ENCODE results near the gene CASQ2. TPM values are rescaled to one million over a fixed set of nuclear protein-coding genes. Genes with fewer than 3 reads are reported as not detected.

CASQ2 gene
- total RNA-seq, 4 donors from 2014 or later = 0.19 to 4.9 (median 2.0) TPM

DNA sequence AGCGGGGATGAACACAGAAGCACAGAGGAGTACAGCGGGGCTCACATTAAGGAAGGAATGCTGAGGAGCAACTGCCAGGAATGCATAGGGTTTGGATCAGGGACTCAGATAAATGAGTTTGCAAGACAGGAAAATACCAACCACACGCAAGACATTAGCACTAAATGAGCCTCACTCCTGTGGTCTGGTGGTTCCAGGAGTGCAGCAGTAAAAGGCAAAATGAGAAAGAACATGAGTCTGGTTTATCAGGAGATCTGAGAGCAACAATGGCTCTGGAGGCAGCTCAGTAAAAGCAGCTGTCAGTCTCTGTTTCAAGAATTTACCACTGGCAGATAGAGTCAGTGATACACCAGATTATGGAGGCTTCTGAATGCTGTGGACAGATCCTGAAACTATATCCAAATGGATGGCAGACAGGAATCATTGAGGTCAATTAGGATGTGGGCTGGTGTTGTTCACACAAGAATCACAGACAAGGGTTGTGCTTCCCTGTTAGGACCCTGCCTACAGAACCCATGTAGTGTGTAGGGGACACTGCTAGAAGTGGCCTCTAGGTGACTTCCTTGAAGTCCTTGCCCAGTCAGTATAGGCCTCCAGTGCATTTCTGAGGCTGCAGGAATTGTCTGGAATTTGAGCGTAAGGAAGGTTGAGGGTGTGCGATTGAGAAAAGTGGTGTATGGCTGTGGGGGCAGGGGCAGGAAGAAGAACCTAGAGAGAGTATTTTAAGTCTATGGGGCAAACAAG lies 50.3 kb downstream of the CASQ2 start:
- no peak overlapping the region for H3K4me3 ChIP-seq (ENCODE audit: low read depth, poor library complexity, severe bottlenecking)
- TF ChIP-seq, protein P1, sequence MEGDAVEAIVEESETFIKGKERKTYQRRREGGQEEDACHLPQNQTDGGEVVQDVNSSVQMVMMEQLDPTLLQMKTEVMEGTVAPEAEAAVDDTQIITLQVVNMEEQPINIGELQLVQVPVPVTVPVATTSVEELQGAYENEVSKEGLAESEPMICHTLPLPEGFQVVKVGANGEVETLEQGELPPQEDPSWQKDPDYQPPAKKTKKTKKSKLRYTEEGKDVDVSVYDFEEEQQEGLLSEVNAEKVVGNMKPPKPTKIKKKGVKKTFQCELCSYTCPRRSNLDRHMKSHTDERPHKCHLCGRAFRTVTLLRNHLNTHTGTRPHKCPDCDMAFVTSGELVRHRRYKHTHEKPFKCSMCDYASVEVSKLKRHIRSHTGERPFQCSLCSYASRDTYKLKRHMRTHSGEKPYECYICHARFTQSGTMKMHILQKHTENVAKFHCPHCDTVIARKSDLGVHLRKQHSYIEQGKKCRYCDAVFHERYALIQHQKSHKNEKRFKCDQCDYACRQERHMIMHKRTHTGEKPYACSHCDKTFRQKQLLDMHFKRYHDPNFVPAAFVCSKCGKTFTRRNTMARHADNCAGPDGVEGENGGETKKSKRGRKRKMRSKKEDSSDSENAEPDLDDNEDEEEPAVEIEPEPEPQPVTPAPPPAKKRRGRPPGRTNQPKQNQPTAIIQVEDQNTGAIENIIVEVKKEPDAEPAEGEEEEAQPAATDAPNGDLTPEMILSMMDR (IDR thresholded peaks at IDR 0.05) = no peak
- TF ChIP-seq POLR2A (IDR thresholded peaks at IDR 0.05) = no peak
- DNase-seq (ENCODE audit: low spot score in 2 of 2) = no peak
- intact Hi-C loops (cut with DNase I; ENCODE audit: low total_unique reads) = no loop called here
- 78 to 84% methylated on average over 5 of the region's 5 CpGs for WGBS, 2 donors

DNA sequence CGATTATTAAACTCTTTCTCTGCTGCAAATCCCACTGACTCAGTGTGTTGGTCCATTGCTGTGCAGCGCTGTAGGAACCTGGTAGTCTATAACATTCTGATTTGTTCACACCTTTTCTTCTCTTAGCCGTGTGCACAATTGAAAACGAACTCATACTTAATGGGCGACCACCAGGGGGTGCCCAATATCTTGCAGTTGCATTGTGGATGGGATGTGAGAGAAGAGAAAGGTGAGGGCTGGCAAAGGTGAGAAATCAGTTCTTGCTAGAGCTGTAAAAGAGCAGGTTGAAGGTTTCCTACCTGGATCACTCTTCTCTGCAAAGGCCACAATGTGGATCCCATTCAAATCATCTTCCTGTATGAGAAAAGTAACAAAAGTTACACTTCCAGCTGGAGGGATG lies 51.0 kb downstream of the CASQ2 start:
- 55% methylated on average over 5 of the region's 5 CpGs for WGBS, 2 donors
- intact Hi-C loops (cut with DNase I; ENCODE audit: low total_unique reads) = no loop called here
- no peak overlapping the region for H3K4me3 ChIP-seq (ENCODE audit: low read depth, poor library complexity, severe bottlenecking)
- DNase-seq (ENCODE audit: low spot score in 2 of 2) = no peak
- TF ChIP-seq, protein P1 (IDR thresholded peaks at IDR 0.05) = no peak
- TF ChIP-seq POLR2A (IDR thresholded peaks at IDR 0.05) = no peak

DNA sequence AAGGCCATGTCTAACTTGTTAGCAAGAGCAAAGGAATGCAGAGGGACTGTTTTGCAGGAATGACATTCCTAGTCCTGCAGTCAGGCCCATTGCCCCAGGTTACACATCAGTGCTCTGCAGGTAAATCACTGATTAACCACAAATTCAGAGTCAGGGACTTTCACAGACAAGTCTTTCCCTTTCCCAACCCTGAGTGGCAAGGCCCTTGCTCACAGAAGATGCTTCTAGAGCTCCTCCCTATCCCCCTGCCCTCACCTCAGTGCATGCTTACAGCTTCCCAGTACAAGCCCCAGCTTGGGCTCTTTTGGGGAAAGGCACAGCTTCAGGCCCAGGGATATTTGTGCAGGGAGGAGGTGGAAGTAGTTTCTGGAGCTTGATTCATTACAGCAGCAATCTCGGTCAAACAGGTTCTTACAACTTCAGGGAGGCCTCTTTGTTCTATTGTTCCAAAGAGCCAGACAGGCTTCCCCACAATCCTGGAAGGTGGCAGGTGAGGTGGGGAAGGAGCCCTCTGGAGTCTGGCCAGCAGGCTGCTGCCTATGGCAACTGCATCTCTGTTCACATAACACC lies 53.9 kb downstream of the CASQ2 start:
- DNase-seq (ENCODE audit: low spot score in 2 of 2) = peak in 1 of 2 donors; percentile 55
- 31 to 50% methylated on average over 1 of the region's 1 CpG for WGBS, 2 donors
- TF ChIP-seq, protein P1 (IDR thresholded peaks at IDR 0.05) = no peak
- no peak for TF ChIP-seq POLR2A (IDR thresholded peaks at IDR 0.05)
- intact Hi-C loops (cut with DNase I; ENCODE audit: low total_unique reads) = no loop called here
- H3K4me3 ChIP-seq (ENCODE audit: low read depth, poor library complexity, severe bottlenecking) = no peak overlapping the region

DNA sequence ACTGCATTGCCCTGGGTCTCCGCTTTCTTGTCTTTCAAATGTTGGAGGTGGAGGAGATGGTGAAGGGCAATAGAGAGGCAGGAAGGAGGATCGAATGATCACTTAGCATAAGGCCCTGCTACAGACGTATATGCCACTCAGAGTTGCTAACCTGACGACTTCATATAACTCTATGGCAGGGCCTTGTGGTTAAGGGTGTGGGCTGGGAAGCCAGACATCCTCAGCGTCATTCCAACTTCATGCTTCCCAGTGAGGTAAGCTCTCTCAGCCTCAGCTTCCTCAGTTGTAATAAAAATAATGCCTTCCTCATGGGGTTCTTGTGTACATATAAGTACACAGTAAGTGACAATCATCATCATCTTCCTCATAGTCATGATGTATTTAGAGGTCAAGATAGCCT lies 54.6 kb downstream of the CASQ2 start:
- intact Hi-C loops (cut with DNase I; ENCODE audit: low total_unique reads) = no loop called here
- no peak for DNase-seq (ENCODE audit: low spot score in 2 of 2)
- TF ChIP-seq, protein P1 (IDR thresholded peaks at IDR 0.05) = no peak
- no peak for TF ChIP-seq POLR2A (IDR thresholded peaks at IDR 0.05)
- H3K4me3 ChIP-seq (ENCODE audit: low read depth, poor library complexity, severe bottlenecking) = no peak overlapping the region
- 66 to 68% methylated on average over 5 of the region's 5 CpGs for WGBS, 2 donors

DNA sequence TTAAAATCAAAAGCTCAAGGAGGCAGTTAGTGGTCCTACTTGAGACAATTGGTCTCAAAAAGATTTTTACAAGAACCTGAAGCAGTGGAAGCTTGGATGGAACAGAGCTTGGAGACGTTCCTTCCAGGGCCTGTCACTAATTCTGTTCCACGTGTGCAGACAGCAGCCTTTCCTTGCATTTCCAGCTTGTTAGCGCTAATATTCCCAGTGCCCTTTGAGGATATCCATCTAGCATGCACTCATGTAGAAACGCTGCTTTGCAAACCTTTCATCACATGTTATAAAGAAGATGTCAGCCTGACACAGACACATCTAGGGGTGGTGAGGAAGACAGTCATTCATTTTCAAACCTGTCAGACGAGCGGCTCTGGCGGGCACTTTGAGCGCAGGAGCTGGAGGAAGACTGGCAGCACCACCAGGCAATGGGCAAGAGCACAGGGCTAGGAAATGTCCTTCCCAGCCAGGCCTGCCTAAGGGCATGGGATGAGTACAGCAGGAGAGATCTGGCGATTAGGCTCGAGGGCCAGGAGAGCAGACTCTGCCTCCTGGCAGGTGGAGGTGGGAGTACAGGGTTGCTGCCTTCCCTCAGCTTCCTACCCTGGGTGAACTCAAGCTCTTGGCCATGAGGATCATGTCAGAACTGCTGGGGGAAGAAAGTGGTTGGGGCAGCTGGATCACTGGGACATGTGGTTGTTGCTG lies 55.5 kb downstream of the CASQ2 start:
- WGBS, 2 donors = 49 to 54% methylated on average over 10 of the region's 10 CpGs
- TF ChIP-seq POLR2A (IDR thresholded peaks at IDR 0.05) = no peak
- TF ChIP-seq, protein P1 (IDR thresholded peaks at IDR 0.05) = no peak
- DNase-seq (ENCODE audit: low spot score in 2 of 2) = no peak
- intact Hi-C loops (cut with DNase I; ENCODE audit: low total_unique reads) = no loop called here
- no peak overlapping the region for H3K4me3 ChIP-seq (ENCODE audit: low read depth, poor library complexity, severe bottlenecking)
